ENCODE measurements around the gene ACTG2. TPM values are rescaled to one million over a fixed set of nuclear protein-coding genes. Genes with fewer than 3 reads are reported as not detected.

ACTG2 gene
- total and polyA plus RNA-seq, 4 donors, result 0.46 to 9.0 (median 4.3) TPM

GRCh38 chr2:73889206-73889605 lies 3.6 kb upstream of the ACTG2 start:
- TF ChIP-seq FOXA1 (IDR thresholded peaks at IDR 0.05) (no peak), YY1 (IDR thresholded peaks at IDR 0.05) (no peak), RXRA (IDR thresholded peaks at IDR 0.05) (no peak), EGR1 (IDR thresholded peaks at IDR 0.05; ENCODE audit: low read depth in 2 of 2) (no peak), HNF4A (conservative IDR thresholded peaks at IDR 0.05) (no peak), SP1 (IDR thresholded peaks at IDR 0.05) (no peak), NR2F2 (IDR thresholded peaks at IDR 0.05) (no peak)
- Histone ChIP-seq H3K27me3 (ENCODE audit: control insufficient read depth in 4 of 4, insufficient read depth in 4 of 4, low read length in 3 of 4) (no peaks in the 10 kb centered on the region), H3K9ac (ENCODE audit: low read depth in 1 of 2, low read length in 2 of 2) (no peak overlapping the region), H3K4me1 (ENCODE audit: control insufficient read depth in 4 of 4, insufficient read depth in 4 of 4, low read length in 3 of 4) (no peaks in the 10 kb centered on the region), H3K4me3 (ENCODE audit: low read depth in 1 of 3, low read length in 3 of 3) (no peak overlapping the region), H3K27ac (ENCODE audit: low read depth in 1 of 2, low read length in 2 of 2) (no peak overlapping the region), H3K36me3 (ENCODE audit: control insufficient read depth in 4 of 4, insufficient read depth in 3 of 4, low read depth in 1 of 4, low read length in 3 of 4) (no peaks in the 10 kb centered on the region), H3K9me3 (ENCODE audit: control insufficient read depth in 4 of 4, low read length in 3 of 4) (no peaks in the 10 kb centered on the region)
- 76% methylated on average over 5 of the region's 5 CpGs for WGBS
- DNase-seq (ENCODE audit: low spot score), result no peak

- 77% methylated on average over 9 of the region's 9 CpGs for WGBS
- DNase-seq (ENCODE audit: low spot score), result no peak
- H3K9ac ChIP-seq (ENCODE audit: low read depth in 1 of 2, low read length in 2 of 2), result no peak overlapping the region
- H3K27me3 ChIP-seq (ENCODE audit: control insufficient read depth in 4 of 4, insufficient read depth in 4 of 4, low read length in 3 of 4), result no peaks in the 10 kb centered on the region
- no peak overlapping the region for H3K27ac ChIP-seq (ENCODE audit: low read depth in 1 of 2, low read length in 2 of 2)
- H3K4me3 ChIP-seq (ENCODE audit: low read depth in 1 of 3, low read length in 3 of 3), result no peak overlapping the region
- no peaks in the 10 kb centered on the region for H3K36me3 ChIP-seq (ENCODE audit: control insufficient read depth in 4 of 4, insufficient read depth in 3 of 4, low read depth in 1 of 4, low read length in 3 of 4)
- H3K4me1 ChIP-seq (ENCODE audit: control insufficient read depth in 4 of 4, insufficient read depth in 4 of 4, low read length in 3 of 4), result no peaks in the 10 kb centered on the region
- H3K9me3 ChIP-seq (ENCODE audit: control insufficient read depth in 4 of 4, low read length in 3 of 4), result no peaks in the 10 kb centered on the region
- no peak for TF ChIP-seq RAD21 (IDR thresholded peaks at IDR 0.05)
- no peak for TF ChIP-seq SP1 (IDR thresholded peaks at IDR 0.05)
- TF ChIP-seq RXRA (IDR thresholded peaks at IDR 0.05), result no peak
- TF ChIP-seq EGR1 (IDR thresholded peaks at IDR 0.05; ENCODE audit: low read depth in 2 of 2), result no peak
- TF ChIP-seq HNF4G (IDR thresholded peaks at IDR 0.05), result no peak
- TF ChIP-seq, protein P1, sequence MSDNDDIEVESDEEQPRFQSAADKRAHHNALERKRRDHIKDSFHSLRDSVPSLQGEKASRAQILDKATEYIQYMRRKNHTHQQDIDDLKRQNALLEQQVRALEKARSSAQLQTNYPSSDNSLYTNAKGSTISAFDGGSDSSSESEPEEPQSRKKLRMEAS (IDR thresholded peaks at IDR 0.05), result no peak
- TF ChIP-seq CTCF (IDR thresholded peaks at IDR 0.05; ENCODE audit: low read depth, low read length, missing input control), result no peak
- TF ChIP-seq ZBTB33 (IDR thresholded peaks at IDR 0.05), result no peak
- TF ChIP-seq GABPA (IDR thresholded peaks at IDR 0.05 in 1 of 2, conservative IDR thresholded peaks at IDR 0.05 in 1 of 2), result no peak
- TF ChIP-seq FOXA1 (IDR thresholded peaks at IDR 0.05), result no peak
- TF ChIP-seq REST (IDR thresholded peaks at IDR 0.05), result no peak
Observed at GRCh38 chr2:73890301-73891092, 2.3 kb upstream of the ACTG2 start.
